Activated CD4-positive, alpha-beta T cell treated with anti-CD3 and anti-CD28 coated beads for 48 hours (primary cell): ENCODE results near the gene SLC31A1.

Experiments used
- DNase-seq: peaks from one replicate; pipeline ENCODE4 v3.0.0-alpha.2; 2020

The SLC31A1 gene

DNA sequence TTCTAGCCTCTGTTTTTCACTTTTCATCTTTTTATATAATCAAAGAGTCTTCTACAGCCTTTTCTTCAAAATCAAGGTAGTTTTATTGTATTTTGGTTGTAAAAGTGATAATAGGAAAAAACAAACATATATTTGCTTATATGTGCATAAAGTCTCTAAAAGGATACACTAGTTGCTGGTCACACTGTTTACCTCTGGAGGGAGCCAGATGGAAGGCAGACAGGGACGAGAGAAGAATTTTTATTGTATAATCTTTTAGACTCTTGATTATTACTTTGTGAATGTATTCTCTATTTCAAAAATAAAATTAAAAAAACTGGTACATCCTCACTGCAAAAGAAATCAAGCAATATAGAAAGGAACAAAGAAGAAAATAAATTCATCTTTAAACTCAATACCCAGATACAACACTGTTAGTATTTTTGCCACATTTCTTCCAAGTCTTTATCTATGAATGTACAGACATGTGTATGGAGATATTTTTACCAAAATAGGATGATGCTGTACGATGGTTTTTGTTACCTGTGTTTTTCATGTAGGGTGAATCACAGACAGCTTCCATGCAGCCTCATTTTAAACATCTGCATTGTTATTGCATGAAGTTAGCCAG lies 88.0 kb downstream of the SLC31A1 start:
- DNase-seq, result peak; percentile 39

DNA sequence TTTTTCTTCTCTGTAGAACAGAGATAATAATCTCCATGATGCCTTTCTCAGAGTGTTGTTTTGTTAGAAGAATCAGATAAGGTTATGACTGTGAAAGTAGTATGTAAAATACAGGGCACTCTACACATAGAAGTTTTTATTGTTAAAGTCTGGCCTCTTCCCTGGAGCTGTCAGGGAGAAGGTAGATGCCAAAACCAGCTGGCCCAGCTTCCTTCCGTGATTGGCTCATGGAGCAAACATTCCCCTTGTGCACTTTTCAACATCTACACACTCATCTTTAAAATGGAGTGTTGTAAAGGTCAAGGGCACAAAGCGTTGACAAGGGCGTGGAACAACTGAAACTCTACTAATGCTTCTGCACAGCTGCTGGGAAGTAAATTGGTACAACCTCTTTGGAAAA lies 89.2 kb downstream of the SLC31A1 start:
- no peak for DNase-seq

DNA sequence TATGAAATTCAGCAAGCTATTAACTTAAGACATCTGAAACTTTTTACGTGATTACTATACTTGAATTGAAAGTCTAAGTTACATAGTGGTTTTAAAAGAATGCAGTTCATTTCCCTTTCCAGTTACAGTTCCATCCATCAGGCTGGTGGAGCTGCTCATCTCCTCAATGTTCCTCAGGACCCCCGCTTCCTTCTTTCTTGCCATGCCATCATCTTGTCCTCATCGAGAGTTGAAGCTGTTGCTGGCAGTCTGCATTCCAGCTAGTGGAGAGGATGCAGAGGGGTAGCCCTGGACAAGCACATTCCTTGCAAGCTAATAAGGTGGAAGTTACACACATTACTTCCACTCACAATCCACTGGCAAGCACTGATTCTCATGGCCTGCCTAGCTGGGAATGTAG lies 90.6 kb downstream of the SLC31A1 start:
- no peak for DNase-seq

DNA sequence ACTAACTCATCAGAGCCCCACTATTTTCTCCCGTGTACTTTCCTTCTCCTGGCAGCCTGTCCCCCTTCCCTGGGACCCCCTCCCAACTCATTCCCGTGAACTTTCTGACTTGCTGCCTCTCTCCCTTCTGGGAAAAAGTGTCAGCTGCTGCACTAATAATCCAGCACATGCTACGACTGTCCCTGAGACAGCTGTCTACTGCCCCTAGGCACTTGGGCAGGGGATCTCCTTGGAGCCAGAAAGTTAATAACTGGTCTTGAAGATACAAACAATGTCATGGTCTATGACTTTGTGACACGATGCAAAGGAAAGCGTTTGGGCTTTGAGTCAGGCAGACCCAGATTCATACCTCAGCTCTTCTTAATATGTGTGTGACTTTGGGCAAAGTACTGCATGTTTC lies 91.9 kb downstream of the SLC31A1 start:
- no peak for DNase-seq
